K562 (cell line): ENCODE data around the gene NUP210. TPM values are rescaled to one million over a fixed set of nuclear protein-coding genes. Genes with fewer than 3 reads are reported as not detected.
A peak's percentile ranks its signal among the peaks of the same experiment; 100 is the strongest.

Experiments
- BMI1 ChIP-seq: fragments of 150-350 bp; IDR thresholded peaks from 2 replicates; pipeline ENCODE4 v1.6.1; 2014; ENCODE audit warnings: low read length
- CCAR2 ChIP-seq: fragments of 200-400 bp; formaldehyde crosslinking; IDR thresholded peaks from 2 replicates; pipeline ENCODE4 v1.6.1; 2017; ENCODE audit warnings: mild to moderate bottlenecking, low read depth, low read length
- CHD1 ChIP-seq: fragments of 200-600 bp; sonication (generic); IDR thresholded peaks from one replicate; pipeline ENCODE4 v1.6.1; 2012; ENCODE audit warnings: mild to moderate bottlenecking, moderate library complexity, low read length, inconsistent platforms
- HMGN3 ChIP-seq: IDR thresholded peaks from 2 replicates; pipeline ENCODE4 v1.6.1; 2011; ENCODE audit warnings: borderline replicate concordance, low read depth, mild to moderate bottlenecking, mixed read lengths, low read length; ENCODE audit not compliant: insufficient read length; ENCODE audit errors: extremely low read depth
- LCOR ChIP-seq: sonication (generic); formaldehyde crosslinking; IDR thresholded peaks from 2 replicates; pipeline ENCODE4 v1.8.0; 2022; ENCODE audit warnings: mild to moderate bottlenecking, missing genetic modification reagents
- PCBP1 ChIP-seq: fragments of 200-400 bp; formaldehyde crosslinking; IDR thresholded peaks from 2 replicates; pipeline ENCODE4 v1.6.1; 2018; ENCODE audit warnings: mild to moderate bottlenecking, low read depth, low read length; ENCODE audit not compliant: poor library complexity, severe bottlenecking
- PHB ChIP-seq: fragments of 250-450 bp; sonication (Bioruptor Pico); IDR thresholded peaks from 2 replicates; pipeline ENCODE4 v1.5.0; 2021
- SAFB ChIP-seq: fragments of 200-400 bp; formaldehyde crosslinking; IDR thresholded peaks from 2 replicates; pipeline ENCODE4 v1.6.1; 2017; ENCODE audit warnings: low read depth, low read length, borderline replicate concordance
- SRSF3 ChIP-seq: fragments of 200-400 bp; formaldehyde crosslinking; IDR thresholded peaks from 2 replicates; pipeline ENCODE4 v1.6.1; 2016; ENCODE audit warnings: mild to moderate bottlenecking, low read length, moderate library complexity; ENCODE audit not compliant: insufficient read depth
- THAP12 ChIP-seq: fragments of 250-450 bp; sonication (Bioruptor Pico); IDR thresholded peaks from 2 replicates; pipeline ENCODE4 v1.9.0; 2021; ENCODE audit warnings: mild to moderate bottlenecking, inconsistent platforms
- ZFX ChIP-seq: sonication (generic); formaldehyde crosslinking; IDR thresholded peaks from 2 replicates; pipeline ENCODE4 v1.8.0; 2022; ENCODE audit warnings: mild to moderate bottlenecking, missing genetic modification reagents, moderate library complexity
- ZNF282 ChIP-seq: sonication (generic); formaldehyde crosslinking; IDR thresholded peaks from 2 replicates; pipeline ENCODE4 v1.8.1; 2023; ENCODE audit warnings: missing genetic modification reagents
- ZNF431 ChIP-seq: sonication (generic); formaldehyde crosslinking; IDR thresholded peaks from 2 replicates; pipeline ENCODE4 v1.8.0; 2022; ENCODE audit warnings: mild to moderate bottlenecking, missing genetic modification reagents
- ZNF583 ChIP-seq: fragments of 250-450 bp; sonication (Bioruptor Pico); IDR thresholded peaks from 2 replicates; pipeline ENCODE4 v1.4.0; 2020
- polyA plus RNA-seq, 8 experiments: library from polyadenylated mRNA; depleted of rRNA in 4 of 8; stranded (reverse) in 5 of 8; unstranded in 3 of 8; fragments of >200 nt; fragmentation: Nextera tagmentation in 2 of 8; fragmentation: Illumina TruSeq in 1 of 8; extraction: Ambion mirVana in 2 of 8; extraction: Trizol in 1 of 8; gene quantifications; 2 replicates each; pipeline versions ENCODE4 v1.2.1 to v1.2.3, GENCODE V29; 2011 to 2014; ENCODE audit warnings: inconsistent platforms in 1 of 8, missing spikeins in 1 of 8
- total RNA-seq, 7 experiments: library from RNA; depleted of rRNA in 6 of 7; stranded (reverse); fragments of >200 nt in 6 of 7; fragmentation: Illumina TruSeq in 2 of 7; extraction: Trizol in 2 of 7; gene quantifications; 2 replicates each; pipeline versions ENCODE4 v1.2.1 to v1.2.3, GENCODE V29; 2011 to 2021; ENCODE audit warnings: low replicate concordance in 1 of 7
- TF ChIP-seq, protein P1 (sequence below), 2 experiments: fragments of 450-650 bp; formaldehyde crosslinking in 1 of 2; IDR thresholded peaks; 2 replicates each; pipeline versions ENCODE4 v1.4.0 to v1.6.1; 2014 to 2020; ENCODE audit warnings: mild to moderate bottlenecking in 2 of 2, borderline replicate concordance in 1 of 2, low read depth in 1 of 2
- TF ChIP-seq, protein P2 (sequence below): sonication (generic); formaldehyde crosslinking; IDR thresholded peaks from 2 replicates; pipeline ENCODE4 v1.8.0; 2023; ENCODE audit warnings: mild to moderate bottlenecking, missing genetic modification reagents

NUP210 gene
- total and polyA plus RNA-seq, 9 of the 15 experiments (the other 6 are each of a cell fraction or from before 2014, with no cell fraction given) = 1.2 to 138 (median 44.0) TPM

DNA sequence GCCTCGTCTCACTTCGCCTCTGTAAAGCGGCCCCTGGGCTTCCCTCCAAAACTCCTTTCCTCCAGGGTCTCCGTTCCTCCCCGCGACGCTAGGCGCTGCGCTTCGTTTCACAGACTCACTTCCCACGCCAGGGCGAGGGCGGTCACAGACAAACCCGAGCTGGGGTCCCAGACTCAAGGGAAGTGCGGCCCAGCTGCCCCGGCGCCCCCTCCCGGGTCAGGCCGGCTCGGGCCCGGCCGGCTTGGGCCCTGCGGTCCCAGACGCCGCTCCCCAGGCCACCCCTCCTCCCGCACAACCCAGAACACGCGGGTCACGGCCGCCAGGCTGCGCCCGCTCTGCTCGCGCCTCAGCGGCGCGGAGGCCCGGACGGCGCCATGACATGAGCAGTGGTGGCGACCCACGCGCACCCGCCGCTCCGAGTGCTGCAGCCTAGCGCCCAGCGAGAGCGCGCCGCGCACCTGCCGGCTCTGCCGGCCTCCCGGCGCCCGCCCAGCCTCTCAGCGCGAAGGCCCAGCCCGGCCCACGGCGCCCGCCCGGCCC lies 547 bp downstream of the NUP210 start (continued):
- peak; percentile 86; the same call in 1 of the 2 replicates for TF ChIP-seq SAFB
- TF ChIP-seq SRSF3 = no peak
- TF ChIP-seq ZFX (CRISPR knock-in tag) = peak; percentile 87
- 0 out of 2 replicates have a peak, but pooled peaks have one; percentile 53 for TF ChIP-seq PHB (CRISPR knock-in tag)
- 0 out of 2 replicates have a peak, but pooled peaks have one; percentile 3 for TF ChIP-seq THAP12 (CRISPR knock-in tag)
- no peak for TF ChIP-seq PCBP1
- 0 out of 2 replicates have a peak, but pooled peaks have one; percentile 5 for TF ChIP-seq ZNF583
- no peak for TF ChIP-seq BMI1
- peak; percentile 83 for TF ChIP-seq LCOR (CRISPR knock-in tag)
- peak; percentile 55; the same call in 1 of the 2 replicates for TF ChIP-seq ZNF431
- TF ChIP-seq CHD1 = peak; percentile 88
- TF ChIP-seq CCAR2 = no peak
- TF ChIP-seq, protein P1, sequence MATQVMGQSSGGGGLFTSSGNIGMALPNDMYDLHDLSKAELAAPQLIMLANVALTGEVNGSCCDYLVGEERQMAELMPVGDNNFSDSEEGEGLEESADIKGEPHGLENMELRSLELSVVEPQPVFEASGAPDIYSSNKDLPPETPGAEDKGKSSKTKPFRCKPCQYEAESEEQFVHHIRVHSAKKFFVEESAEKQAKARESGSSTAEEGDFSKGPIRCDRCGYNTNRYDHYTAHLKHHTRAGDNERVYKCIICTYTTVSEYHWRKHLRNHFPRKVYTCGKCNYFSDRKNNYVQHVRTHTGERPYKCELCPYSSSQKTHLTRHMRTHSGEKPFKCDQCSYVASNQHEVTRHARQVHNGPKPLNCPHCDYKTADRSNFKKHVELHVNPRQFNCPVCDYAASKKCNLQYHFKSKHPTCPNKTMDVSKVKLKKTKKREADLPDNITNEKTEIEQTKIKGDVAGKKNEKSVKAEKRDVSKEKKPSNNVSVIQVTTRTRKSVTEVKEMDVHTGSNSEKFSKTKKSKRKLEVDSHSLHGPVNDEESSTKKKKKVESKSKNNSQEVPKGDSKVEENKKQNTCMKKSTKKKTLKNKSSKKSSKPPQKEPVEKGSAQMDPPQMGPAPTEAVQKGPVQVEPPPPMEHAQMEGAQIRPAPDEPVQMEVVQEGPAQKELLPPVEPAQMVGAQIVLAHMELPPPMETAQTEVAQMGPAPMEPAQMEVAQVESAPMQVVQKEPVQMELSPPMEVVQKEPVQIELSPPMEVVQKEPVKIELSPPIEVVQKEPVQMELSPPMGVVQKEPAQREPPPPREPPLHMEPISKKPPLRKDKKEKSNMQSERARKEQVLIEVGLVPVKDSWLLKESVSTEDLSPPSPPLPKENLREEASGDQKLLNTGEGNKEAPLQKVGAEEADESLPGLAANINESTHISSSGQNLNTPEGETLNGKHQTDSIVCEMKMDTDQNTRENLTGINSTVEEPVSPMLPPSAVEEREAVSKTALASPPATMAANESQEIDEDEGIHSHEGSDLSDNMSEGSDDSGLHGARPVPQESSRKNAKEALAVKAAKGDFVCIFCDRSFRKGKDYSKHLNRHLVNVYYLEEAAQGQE (IDR thresholded peaks at IDR 0.05; ENCODE audit: borderline replicate concordance) = peak; percentile 15; the same call in 1 of the 2 replicates
- TF ChIP-seq, protein P1 (CRISPR knock-in tag; IDR thresholded peaks at IDR 0.05; ENCODE audit: low read depth) = no peak
- peak; percentile 73 for TF ChIP-seq HMGN3
- TF ChIP-seq ZNF282 (CRISPR knock-in tag) = 0 out of 2 replicates have a peak, but pooled peaks have one; percentile 8
- TF ChIP-seq, protein P2, sequence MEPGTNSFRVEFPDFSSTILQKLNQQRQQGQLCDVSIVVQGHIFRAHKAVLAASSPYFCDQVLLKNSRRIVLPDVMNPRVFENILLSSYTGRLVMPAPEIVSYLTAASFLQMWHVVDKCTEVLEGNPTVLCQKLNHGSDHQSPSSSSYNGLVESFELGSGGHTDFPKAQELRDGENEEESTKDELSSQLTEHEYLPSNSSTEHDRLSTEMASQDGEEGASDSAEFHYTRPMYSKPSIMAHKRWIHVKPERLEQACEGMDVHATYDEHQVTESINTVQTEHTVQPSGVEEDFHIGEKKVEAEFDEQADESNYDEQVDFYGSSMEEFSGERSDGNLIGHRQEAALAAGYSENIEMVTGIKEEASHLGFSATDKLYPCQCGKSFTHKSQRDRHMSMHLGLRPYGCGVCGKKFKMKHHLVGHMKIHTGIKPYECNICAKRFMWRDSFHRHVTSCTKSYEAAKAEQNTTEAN (CRISPR knock-in tag) = peak; percentile 44; the same call in 1 of the 2 replicates
